LNCAP (cell line): Measurements from ENCODE around the gene SPIB.

Experiments used
- TF ChIP-seq, protein P1 (sequence below): fragments of 450-650 bp; IDR thresholded peaks from 2 replicates; pipeline ENCODE4 v1.5.1; 2017; ENCODE audit warnings: mild to moderate bottlenecking

The SPIB gene

DNA sequence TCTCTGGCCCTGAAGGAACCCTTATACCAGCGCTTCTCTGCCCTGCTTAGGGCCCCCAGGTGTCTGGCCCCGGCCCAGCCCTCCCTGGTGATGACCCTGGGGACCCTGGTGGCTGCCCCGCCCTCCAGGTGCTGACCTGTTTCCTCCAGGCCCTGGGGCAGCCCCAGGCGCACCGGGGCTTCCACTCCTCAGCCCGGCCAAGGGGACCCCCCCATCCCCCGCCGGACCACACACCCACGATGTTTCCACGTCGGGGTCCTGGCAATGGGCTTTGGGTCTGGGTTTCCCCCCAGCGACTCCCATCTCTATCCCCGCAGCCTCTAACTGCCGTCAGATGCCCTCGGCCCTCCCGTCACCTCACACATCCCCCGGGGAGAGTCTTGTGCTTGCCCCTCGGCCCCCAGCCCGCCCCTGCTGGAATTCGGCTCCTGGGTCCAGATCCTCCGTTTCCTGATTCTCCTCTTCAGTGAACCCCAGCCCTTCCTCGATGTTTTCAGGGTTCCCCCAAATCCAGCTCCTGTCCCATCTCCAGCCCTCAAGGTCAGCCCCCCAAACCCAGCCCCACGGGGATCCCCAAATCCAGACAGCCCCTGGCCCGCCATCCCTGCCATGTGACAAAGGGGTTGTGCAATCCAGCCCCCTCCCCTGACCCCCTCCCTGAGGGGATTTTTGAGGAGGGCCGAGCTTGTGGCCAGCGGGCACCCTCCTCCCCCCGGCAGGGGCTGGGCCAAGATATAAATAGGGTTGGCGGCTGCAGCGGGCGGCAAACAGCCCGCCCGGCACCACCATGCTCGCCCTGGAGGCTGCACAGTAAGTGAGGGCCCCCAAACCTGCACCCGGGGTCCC, at the start of gene SPIB:
Gene SPIB, plus strand, starts transcription at position 763 of the 846 bp plus-strand sequence. Its CDS starts 25 bp downstream, at position 788.
- TF ChIP-seq, protein P1, sequence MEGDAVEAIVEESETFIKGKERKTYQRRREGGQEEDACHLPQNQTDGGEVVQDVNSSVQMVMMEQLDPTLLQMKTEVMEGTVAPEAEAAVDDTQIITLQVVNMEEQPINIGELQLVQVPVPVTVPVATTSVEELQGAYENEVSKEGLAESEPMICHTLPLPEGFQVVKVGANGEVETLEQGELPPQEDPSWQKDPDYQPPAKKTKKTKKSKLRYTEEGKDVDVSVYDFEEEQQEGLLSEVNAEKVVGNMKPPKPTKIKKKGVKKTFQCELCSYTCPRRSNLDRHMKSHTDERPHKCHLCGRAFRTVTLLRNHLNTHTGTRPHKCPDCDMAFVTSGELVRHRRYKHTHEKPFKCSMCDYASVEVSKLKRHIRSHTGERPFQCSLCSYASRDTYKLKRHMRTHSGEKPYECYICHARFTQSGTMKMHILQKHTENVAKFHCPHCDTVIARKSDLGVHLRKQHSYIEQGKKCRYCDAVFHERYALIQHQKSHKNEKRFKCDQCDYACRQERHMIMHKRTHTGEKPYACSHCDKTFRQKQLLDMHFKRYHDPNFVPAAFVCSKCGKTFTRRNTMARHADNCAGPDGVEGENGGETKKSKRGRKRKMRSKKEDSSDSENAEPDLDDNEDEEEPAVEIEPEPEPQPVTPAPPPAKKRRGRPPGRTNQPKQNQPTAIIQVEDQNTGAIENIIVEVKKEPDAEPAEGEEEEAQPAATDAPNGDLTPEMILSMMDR = no peak

DNA sequence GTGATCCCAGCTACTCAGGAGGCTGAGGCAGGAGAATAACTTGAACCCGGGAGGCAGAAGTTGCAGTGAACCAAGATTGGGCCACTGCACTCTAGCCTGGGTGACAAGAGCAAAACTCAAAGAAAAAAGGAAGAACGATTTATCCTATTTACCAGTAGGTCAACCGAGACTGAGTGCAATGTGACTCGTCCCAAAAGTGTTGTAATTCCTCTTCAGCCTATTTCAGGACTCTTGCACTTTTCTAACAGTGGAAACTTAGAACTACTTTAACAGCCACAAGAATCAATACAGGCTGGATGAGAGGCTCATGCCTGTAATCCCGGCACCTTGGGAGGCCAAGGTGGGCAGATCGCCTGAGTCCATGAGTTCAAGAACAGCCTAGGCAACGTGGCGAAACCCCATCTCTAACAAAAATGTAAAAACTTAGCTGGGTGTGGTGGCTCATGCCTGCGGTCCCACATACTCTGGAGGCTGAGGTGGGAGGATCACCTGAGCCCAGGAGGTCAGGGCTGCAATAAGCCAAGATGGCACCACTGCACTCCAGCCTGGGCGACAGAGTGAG, 46.7 kb upstream of the SPIB start:
- TF ChIP-seq, protein P1 = no peak

DNA sequence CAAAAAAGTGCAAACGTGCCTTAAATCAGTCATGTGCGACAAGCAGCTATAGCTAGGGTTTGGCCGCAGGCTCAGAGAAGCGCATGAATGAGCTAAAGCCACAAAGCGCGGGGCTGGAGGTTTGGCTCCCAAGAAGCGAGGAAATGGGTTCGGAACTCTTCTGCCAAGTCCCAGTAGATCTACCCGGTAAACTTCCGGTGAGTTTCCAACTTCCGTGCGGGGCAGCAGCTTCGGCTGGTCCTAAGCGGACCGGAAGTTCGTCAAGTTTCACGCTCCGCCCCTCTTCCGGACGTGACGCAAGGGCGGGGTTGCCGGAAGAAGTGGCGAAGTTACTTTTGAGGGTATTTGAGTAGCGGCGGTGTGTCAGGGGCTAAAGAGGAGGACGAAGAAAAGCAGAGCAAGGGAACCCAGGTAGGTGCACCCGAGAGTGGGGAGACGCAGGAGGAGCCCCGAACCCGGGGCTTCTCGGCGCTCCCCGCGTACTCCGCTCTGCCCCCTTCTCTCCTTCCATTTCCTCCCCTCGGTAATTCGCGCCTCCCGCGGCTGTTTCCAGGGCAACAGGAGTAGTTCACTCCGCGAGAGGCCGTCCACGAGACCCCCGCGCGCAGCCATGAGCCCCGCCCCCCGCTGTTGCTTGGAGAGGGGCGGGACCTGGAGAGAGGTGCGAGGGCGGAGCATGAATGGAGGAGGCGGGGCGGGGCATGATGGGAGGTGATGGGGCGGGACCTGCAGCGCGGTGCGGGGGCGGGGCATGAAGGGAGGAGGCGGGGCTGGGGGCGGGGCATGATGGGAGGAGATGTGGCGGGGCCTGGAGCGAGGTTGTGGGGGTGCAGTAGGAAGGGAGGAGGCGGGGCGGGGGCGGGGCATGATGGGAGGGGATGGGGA, 42.3 kb upstream of the SPIB start, which contains the start of gene NR1H2:
Gene NR1H2, plus strand, starts transcription at position 292 of the 885 bp plus-strand sequence. CDS start 1,149 bp downstream, outside the sequence.
- TF ChIP-seq, protein P1 = no peak

DNA sequence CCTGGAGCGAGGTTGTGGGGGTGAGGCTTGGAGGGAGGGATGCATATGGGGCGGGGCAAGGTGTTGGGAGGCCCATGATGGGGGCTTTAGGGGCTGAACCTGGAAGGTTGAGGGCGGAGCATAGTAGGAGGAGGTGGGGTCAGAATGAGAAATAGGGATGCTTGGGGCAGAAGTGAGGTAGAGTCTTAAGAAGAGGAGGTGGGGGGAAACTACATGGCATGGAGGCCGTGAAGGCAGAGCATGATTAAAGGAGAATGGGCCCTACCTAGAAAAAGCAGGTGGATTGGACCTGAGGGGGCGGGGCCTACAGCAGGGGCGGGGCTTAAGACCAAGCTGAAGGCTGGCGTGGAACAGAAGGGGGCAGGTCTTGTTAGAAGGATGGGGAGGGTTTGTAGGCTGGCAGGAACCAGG, 41.7 kb upstream of the SPIB start:
- TF ChIP-seq, protein P1 = no peak

DNA sequence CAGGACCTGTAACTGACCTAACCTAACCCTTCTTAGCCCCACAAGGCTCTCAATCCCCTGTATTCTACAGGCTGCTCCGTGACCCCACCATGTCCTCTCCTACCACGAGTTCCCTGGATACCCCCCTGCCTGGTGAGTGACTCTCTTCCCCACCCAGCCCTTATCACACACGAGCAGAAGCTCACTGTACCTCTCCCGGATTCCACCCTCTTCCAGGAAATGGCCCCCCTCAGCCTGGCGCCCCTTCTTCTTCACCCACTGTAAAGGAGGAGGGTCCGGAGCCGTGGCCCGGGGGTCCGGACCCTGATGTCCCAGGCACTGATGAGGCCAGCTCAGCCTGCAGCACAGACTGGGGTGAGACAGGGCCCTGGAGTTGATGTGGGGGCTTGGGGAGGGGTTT, 41.2 kb upstream of the SPIB start:
- TF ChIP-seq, protein P1 = no peak

DNA sequence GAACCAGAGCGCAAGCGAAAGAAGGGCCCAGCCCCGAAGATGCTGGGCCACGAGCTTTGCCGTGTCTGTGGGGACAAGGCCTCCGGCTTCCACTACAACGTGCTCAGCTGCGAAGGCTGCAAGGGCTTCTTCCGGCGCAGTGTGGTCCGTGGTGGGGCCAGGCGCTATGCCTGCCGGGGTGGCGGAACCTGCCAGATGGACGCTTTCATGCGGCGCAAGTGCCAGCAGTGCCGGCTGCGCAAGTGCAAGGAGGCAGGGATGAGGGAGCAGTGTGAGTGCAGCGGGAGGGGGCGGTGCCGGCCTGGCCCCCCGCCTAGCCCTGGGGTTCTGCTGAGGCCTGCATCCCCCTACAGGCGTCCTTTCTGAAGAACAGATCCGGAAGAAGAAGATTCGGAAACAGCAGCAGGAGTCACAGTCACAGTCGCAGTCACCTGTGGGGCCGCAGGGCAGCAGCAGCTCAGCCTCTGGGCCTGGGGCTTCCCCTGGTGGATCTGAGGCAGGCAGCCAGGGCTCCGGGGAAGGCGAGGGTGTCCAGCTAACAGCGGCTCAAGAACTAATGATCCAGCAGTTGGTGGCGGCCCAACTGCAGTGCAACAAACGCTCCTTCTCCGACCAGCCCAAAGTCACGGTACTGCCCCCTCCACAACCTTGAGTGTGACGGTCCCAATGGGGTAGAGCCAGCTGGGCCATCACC, 40.4 kb upstream of the SPIB start:
- TF ChIP-seq, protein P1 = no peak

DNA sequence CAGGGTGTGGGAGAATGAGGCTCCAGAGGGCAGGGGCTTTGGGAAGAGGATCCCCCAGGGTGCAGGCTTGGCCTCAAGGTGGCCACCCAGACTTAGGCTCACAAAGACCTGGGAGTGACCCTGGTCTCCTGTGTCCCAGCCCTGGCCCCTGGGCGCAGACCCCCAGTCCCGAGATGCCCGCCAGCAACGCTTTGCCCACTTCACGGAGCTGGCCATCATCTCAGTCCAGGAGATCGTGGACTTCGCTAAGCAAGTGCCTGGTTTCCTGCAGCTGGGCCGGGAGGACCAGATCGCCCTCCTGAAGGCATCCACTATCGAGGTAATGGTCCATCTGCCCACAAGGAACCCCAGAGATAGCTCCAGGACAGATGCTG, 39.9 kb upstream of the SPIB start:
- TF ChIP-seq, protein P1 = no peak
